Adrenal gland (tissue), 5 donors: ENCODE measurements around the gene FUBP1.

Source experiments
- CTCF ChIP-seq, 6 experiments: fragments of 450-650 bp in 4 of 6; fragments of 200-600 bp in 2 of 6; sonication (generic) in 1 of 6; IDR thresholded peaks; 1 replicate in 5 of 6; 2 replicates in 1 of 6; pipeline versions ENCODE4 v1.5.1 to v1.8.0; 2016 to 2021; ENCODE audit warnings: antibody characterized with exemption in 6 of 6, mild to moderate bottlenecking in 2 of 6, moderate library complexity in 1 of 6
- POLR2A ChIP-seq, 2 donors: fragments of 450-650 bp; IDR thresholded peaks; one replicate each; pipeline ENCODE4 v1.6.1; 2017; ENCODE audit warnings: antibody characterized with exemption in 2 of 2, mild to moderate bottlenecking in 2 of 2, moderate library complexity in 1 of 2
- donor health status: DM: no; HTN: no; CAD: no.

GRCh38 chr1:78005755-78006154 lies 26.9 kb upstream of the FUBP1 start:
- TF ChIP-seq CTCF (IDR thresholded peaks at IDR 0.05) (no peak), POLR2A (IDR thresholded peaks at IDR 0.05) (peak; percentile 68 to 93)
